Left lobe of liver (tissue), 2 donors: ENCODE data around the gene ADAMTS19. TPM values are rescaled to one million over a fixed set of nuclear protein-coding genes. Genes with fewer than 3 reads are reported as not detected.
"Not testable (repeated sequence)": the region's sequence is repeated elsewhere in the genome, so short reads cannot be mapped to it uniquely, and the experiment has no call there.

ENCODE experiments used
- ATAC-seq: fragments of 200-7000 bp; cut with Tn5 transposase; one replicate; pipeline ENCODE4 v1.9.1; 2020; ENCODE audit warnings: mild to moderate bottlenecking, moderate library complexity
- DNase-seq: peaks from one replicate; pipeline ENCODE4 v3.0.0-alpha.2; 2020; ENCODE audit warnings: low spot score
- total RNA-seq: library from RNA; stranded (reverse); gene quantifications from one replicate; pipeline ENCODE4 v1.2.1, GENCODE V29; 2021
- donor health status: DM: no; HTN: no; CAD: no; lungs with moderate emphysema.
- donor health status: DM: no; HTN: yes; CAD: no.

The ADAMTS19 gene
- total RNA-seq, 1 donor from 2014 or later: 0.23 TPM

DNA sequence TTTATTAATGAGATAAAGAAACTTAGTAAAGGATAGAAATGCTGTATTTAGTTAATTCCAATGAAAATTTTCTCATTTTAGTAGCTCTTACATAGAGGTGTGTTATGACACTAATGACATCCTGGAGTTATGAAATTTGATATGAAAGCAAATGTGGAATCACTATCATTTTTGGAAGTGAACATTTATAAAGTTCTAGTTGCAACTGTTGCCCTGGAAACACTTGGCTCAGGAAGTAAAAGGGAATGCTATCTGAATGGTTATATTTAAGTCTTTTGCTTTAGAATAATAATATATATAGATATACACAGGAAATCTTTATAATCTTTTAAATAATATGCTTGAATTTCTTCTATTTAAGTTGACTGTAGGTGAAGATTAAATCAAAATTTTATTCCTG lies 16.7 kb downstream of the ADAMTS19 start:
- DNase-seq (no peak), ATAC-seq (no peak)

DNA sequence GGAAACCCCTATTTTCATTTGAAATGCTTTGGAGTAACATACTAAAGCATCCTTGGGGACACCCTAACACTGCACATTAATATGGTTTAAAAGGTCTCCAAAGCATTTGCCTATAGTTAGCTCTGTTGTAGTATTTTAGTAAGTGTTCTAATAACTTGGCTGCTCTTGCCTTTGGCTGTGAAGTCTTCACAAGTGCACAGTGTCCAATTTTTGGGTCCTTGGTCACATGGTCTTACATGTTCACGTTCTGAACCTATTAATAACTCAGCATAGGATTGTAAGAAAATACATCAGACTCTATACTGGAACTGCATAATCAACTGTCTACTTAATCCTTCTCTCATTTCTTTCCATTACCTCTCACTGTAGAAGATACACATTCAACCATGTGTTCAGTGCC lies 17.4 kb downstream of the ADAMTS19 start:
- no peak for DNase-seq
- ATAC-seq: no peak

GRCh38 chr5:129481161-129481560 lies 21.1 kb downstream of the ADAMTS19 start:
- DNase-seq (no peak), ATAC-seq (no peak)

GRCh38 chr5:129496421-129496820 lies 36.3 kb downstream of the ADAMTS19 start:
- DNase-seq (no peak), ATAC-seq (no peak)

- DNase-seq (no peak), ATAC-seq (no peak)
Measured at GRCh38 chr5:129496864-129497595, 36.9 kb downstream of the ADAMTS19 start.

DNA sequence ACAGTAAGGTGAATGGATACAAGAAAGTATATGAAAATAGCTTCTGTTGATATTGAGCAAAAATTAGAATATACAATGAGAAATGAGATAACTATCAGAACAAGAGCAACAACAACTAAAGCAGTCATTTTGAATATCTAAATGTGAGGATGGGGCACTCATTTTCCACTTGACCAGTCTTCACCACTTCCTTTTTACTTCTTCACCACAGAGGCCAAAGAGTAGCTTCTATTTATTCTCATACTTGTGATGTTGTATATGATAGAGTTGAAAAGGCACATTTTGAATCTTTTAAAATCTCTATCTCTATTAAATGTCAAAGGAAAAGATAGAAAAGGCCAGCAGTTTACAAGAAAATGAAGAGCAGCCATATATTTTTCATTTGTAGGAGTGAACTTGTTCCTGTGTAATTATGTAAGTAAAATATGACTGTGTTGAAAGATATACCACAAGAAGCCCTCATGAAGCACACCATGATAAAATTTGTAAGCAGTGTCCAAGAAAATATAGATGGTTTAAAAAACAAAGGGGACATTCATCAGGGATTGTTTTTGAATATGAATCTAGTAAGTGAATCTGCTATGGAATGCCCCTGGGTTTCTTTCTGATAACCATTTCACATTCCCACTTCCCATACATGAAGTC lies 39.2 kb downstream of the ADAMTS19 start:
- ATAC-seq (no peak), DNase-seq (no peak)

GRCh38 chr5:129500101-129500500 lies 40.0 kb downstream of the ADAMTS19 start:
- ATAC-seq (no peak), DNase-seq (no peak)

DNA sequence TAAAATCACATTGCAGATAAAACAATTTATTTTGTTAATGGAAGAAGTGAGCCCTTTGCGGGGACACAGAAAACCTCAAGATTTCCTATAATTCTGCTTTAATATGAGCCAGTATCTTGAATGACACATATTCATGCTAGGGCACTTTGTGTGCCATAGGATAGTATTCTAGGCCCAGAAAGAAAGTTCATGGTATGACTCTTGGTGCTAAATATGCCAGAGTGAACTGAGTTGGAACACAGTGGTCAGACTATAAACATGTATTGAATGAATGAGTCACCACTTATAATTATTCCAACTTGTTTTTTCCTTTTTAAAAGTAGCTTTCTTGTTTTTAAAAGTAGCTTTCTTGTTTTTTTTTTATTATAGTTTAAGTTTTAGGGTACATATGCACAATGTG lies 46.0 kb downstream of the ADAMTS19 start:
- no peak for ATAC-seq
- no peak for DNase-seq

DNA sequence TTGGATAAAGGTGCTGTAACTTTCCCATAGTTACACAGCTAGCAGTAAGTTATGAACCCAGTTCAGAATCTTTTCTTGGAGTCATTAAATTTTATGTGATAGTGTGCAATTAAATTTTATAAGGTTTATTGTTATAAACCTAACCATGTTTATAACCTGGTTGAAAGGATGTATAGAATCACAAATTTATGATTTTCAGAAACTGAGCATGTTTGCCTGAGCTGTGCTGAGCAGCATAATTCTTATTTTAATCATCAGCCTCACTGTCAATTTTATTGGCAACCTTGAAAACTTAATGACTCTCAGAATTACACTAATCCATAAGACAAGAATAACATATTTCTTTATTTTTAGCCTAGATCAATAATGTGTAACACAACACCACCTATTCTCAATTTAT lies 46.9 kb downstream of the ADAMTS19 start:
- no peak for ATAC-seq
- no peak for DNase-seq

DNA sequence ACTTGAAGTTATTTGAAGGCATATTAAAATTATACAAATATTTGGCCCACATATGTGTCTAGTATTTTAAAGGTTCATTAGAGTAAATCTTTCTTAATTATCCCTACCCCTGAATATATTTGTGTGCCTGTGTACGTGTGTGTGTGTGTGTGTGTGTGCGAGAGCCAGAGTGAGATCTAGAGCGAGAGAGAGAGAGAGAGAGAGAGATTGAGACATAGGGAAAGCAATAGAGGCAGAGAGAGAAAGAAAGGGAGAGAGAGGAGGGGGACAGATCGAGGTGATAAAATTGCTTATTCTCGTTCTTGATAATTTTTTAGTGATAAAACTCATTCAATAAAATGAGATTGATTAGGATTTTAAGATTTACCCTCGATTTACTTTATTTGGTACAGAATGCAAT lies 47.4 kb downstream of the ADAMTS19 start:
- ATAC-seq: no peak
- no peak for DNase-seq

- ATAC-seq: no peak
- no peak for DNase-seq
Measured at GRCh38 chr5:129508606-129509005, 48.5 kb downstream of the ADAMTS19 start.

DNA sequence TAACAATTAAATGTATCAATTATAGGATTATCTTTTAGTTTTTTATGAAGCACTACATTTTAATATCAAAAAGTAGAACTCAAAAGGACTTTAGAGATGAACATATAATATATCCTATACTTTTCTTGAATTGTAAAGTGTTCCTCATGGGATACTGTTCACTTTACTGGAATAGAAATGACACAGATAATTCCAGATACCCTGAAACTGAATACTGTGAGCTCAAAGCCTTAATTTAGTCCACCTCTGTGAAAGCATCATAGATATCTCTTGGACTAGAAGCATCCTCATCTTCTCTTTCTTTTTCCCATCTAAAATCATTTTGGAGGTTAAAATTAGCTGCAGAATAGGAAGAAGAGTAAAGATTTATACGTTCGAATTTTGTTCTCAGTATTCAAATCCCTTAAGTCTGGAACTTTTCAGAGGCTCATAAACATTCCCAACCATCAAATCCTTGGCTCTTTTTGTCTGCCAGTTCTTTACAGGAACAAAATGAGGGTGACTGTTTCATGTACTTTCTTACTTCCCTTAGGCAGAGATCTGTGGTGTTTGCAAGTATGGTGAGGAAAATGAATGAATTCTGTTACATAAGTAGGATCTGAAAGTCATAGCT lies 49.4 kb downstream of the ADAMTS19 start:
- ATAC-seq: no peak

GRCh38 chr5:129511291-129511690 lies 51.2 kb downstream of the ADAMTS19 start:
- ATAC-seq (no peak), DNase-seq (no peak)

More for the DNA sequence above, 49.4 kb downstream of the ADAMTS19 start:
- DNase-seq: no peak

- ATAC-seq (no peak), DNase-seq (no peak)
Measured at GRCh38 chr5:129541051-129541450, 81.0 kb downstream of the ADAMTS19 start.

- no peak for ATAC-seq
- DNase-seq: no peak
Measured at GRCh38 chr5:129541648-129542251, 81.7 kb downstream of the ADAMTS19 start.

DNA sequence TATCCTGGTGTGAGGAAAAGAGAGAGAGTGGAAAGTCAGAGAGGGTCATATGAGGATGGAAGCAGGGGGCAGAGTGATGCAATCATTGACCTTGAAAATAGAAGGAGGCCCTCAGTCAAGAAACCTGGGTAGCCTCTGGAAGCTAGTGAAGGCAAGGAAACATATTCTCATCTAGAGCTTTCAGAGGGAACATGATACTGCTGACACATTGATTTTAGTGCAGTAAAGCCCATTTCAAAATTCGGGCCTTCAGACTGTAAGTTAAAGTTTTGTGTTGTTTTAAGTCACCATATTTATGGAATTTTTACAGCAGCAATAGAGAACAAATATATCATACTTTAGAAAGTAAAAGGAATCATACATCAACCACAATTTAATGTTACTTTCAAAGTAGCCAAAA lies 87.0 kb downstream of the ADAMTS19 start:
- ATAC-seq (no peak), DNase-seq (no peak)

DNA sequence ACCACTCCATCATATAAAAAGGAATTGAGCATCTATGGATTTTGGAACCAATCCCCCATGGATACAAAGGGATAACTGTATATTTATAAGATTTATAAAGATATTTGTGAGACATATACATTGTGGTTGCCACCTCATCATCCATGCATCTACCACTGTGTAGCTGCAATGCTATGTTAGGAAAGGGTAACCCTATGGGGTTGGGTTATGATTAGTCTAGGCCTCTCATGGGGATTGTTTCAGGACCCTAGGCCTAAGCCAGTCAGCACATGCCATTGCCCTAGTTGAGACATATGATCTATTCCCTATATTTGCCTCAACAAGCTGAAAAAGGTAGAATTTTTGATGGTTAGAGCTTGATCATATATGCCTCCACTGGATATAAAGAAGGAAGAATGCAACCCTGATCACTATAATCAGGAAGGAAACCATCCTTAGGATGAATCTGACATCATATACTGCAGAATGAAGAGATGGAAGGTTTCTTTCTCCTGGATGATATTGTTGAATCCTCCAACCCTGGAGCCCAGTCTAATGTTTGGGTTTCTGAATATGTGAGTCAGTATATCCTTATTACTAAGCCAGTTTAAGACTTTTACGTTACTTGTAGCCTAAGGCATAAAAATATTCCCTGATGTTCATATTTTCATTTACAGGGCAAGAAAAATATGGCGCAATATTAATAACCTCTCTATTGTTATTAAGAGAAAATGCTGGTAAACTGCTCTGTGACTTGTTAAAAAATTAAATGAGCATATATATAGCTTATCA lies 94.2 kb downstream of the ADAMTS19 start:
- DNase-seq: no peak
- ATAC-seq: no peak

GRCh38 chr5:129563585-129563984 lies 103.5 kb downstream of the ADAMTS19 start:
- no peak for DNase-seq
- no peak for ATAC-seq

DNA sequence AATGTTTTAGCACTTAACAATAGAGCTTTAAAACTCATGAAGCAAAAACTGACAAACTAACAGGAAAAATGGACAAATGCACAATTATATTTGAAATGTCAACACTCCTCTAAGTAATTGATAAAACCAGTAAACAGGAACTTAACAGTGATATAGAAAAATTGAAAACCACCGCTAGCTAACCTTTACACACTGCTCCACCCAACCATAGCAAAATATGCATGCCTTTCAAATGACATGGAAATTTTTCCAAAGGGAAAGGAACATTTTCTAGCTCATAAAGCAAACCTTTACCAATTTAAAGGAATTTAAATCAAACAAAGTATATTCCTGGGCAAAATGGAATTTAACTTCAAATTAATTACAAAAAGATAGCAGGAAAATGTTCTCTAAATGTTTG lies 109.2 kb downstream of the ADAMTS19 start:
- no peak for DNase-seq

DNA sequence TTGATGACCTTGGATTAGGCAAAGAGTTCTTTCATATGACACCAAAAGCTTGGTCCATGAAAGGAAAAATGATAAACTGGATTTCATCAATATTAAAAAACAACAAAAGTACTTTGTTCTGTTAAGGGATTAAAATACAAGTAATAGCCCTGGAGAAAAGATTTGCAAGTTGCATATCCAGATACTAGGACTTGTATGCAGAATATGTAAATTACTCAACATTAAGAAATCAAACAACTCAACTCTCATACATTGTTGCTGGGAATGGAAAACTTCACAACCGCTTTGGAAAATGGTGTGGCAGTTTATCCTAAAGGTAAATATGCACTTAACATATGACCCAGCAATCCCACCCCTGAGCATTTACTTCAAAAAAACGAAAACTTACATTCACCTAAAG lies 112.0 kb downstream of the ADAMTS19 start:
- no peak for ATAC-seq
- DNase-seq: no peak

More for the DNA sequence above, 109.2 kb downstream of the ADAMTS19 start:
- ATAC-seq: no peak

DNA sequence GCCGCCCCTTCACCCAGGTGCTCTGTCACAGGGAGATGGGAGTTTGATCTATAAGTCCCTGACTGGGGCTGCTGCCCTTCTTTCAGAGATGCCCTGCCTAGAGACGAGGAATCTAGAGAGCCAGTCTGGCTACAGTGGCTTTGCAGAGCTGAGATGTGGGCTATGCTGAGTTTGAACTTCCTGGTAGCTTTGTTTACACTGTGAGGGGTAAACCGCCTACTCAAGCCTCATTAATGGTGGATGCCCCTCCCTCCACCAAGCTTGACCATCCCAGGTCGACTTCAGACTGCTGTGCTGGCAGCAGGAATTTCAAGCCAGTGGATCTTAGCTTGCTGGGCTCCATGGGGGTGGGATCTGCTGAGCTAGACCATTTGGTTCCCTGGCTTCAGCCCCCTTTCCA lies 124.4 kb downstream of the ADAMTS19 start:
- not testable (repeated sequence) for DNase-seq, ATAC-seq
